Activated CD4-positive, alpha-beta T cell treated with anti-CD3 and anti-CD28 coated beads, Interleukin-10, Interleukin-2, amounts not matched to agents 100 ng/mL and 50 ng/mL, durations not matched to agents 16 hours and 8 hours (primary cell): ENCODE results near the gene AKR1C4.
A peak's percentile ranks its signal among the peaks of the same experiment; 100 is the strongest.
"Not testable (repeated sequence)": the region's sequence is repeated elsewhere in the genome, so short reads cannot be mapped to it uniquely, and the experiment has no call there.

Experiments used
- DNase-seq: peaks from one replicate; pipeline ENCODE4 v3.0.0-alpha.2; 2020

Gene AKR1C4

DNA sequence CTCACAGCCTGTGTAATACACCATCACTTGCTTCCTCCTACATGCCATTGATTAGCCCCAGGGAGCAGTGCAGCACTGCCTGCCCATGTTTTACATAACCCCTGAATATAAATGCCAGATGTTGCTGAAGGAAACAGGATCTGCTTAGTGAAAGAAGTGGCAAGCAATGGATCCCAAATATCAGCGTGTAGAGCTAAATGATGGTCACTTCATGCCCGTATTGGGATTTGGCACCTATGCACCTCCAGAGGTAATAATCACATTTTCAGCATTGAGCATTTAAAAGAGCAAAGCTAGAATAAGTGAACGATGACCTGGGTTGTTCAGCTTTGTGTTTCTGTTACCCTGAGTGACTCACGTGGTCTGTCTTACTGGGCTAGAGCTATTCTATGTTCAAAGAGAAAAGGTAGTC, at the start of gene AKR1C4:
Gene AKR1C4 (plus strand): TSS at position 136 of the 412 bp plus-strand sequence. CDS start 31 bp downstream, at position 167.
- DNase-seq, result no peak

DNA sequence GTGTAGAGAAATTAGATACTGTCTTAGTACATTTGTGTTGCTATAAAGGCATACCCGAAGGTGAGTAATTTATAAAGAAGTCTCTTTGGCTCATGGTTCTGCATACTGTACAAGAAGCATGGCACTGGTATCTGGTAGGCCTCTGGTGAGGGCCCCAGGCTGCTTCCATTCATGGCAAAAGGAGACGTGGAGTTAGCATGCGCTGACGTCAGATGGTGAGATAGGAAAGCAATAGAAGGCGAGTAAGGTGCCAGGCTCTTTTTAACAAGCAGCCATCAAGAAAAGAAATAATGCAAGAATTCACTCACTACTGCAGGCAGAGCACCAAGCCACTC, 49.8 kb upstream of the AKR1C4 start:
- no peak for DNase-seq

DNA sequence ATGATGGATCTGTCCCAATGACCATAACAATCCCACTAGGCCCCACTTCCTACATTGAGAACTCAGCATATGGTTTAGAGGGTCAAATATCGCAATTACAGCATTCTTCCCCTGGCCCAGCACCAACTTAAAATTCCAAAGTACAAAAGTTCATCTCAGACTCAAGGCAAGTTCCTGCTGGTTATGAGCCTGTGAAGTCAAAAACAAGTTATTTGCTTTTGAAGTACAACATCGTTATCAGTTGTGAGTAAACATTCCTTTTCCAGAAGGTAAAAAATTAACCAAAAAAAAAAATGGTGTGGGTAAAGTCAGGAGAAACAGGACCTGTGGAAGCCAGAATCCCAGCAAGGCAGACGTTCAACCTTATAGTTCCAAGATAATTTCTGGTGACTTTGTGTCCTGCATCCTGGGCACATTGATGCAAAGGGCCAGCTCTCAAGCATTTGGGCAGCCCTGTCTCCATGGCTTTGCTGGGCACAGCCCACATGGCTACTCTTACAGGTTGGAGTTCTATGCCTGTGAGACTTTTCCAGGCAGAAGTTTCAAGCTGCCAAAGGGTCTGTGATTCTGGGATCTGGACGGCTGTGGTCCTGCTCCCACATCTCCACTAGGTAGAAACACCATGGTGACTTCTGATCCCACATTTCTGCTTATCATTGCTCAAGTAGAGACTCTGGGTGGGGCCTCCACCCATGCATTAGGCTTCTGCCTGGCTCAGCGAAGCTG, 49.2 kb upstream of the AKR1C4 start:
- DNase-seq, result no peak

DNA sequence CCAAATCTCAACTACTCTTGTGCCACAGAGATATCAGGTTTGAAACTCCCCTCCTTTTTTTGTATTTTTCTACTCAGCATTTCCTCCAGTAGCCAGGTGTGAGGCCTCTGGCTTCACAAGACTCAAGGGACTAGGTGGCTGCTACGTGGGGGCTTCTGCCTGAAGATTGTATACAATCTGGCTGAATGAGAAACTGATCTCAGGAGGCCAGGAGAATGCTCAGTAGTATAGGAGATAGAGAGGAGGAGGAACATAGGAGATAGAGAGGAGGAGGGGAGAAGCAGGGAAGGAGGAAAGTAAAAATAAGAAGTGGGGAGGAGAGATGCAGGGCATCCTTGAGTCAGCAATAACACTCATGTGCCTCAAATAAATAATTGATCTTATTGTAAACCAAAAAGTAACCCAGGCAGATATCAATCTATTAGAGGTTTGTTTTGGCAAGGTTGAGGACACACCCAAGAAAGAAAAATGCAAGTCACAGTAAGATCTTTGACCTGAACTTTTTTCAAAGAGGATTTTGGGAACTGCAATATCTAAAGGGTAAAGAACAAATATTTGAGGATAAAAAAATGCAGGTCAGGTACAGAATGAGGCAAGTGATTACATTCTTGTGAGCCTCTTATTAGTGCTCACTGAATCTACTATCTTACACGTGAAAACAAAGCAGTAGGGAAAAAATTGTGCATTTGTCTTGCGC, 48.5 kb upstream of the AKR1C4 start:
- DNase-seq, result no peak

DNA sequence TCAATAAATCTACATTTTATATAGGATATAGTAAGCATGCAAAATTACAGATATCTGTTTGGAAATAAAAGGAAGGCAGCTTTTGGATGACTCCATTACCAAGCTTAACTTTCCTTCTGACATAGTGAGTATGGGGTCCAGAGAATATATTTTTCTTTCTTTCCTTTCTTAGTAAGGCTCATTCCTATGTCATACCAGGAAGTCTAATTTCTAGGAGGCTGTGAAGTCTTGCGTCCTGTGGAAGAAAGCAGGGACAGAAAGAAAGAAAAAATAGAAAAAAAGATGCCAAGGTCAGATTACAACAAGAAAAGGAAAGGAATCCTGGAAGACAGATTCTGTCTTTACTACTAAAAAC, 48.0 kb upstream of the AKR1C4 start:
- DNase-seq, result no peak

DNA sequence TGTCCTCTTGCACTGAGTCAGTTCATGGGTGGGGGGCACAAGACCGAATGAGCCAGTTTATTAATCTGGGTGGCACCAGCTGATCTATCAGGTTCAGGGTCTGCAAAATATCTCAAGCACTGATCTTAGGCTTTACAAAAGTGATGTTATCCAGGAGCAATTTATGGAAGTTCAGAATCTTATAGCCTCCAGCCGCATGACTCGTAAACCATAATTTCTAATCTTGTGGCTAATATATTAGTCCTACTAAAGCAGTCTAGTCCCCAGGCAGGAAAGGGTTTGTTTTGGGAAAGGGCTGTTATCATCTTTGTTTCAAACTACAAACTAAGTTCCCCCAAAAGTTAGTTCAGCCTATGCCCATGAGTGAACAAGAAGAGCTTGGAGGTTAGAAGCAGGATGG, 45.6 kb upstream of the AKR1C4 start:
- DNase-seq, result no peak

DNA sequence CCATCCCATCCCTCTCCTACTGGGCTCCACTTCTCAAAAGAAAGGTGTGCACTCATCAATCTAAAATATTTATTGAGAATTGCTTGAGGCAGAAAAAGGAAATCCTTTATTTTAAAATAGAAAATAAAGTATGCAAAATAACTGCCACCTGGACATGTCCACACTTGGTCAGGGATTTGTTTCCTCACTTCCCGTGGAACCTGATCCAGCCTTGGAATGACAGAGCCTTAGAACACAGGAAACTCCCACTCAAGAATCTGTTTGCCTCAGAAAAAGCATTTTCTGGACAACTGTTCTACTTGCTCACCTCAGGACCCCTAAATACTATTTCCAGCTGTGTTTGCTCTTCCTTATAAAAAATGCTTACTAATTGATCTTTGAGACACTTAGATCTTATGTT, 40.7 kb upstream of the AKR1C4 start:
- no peak for DNase-seq

DNA sequence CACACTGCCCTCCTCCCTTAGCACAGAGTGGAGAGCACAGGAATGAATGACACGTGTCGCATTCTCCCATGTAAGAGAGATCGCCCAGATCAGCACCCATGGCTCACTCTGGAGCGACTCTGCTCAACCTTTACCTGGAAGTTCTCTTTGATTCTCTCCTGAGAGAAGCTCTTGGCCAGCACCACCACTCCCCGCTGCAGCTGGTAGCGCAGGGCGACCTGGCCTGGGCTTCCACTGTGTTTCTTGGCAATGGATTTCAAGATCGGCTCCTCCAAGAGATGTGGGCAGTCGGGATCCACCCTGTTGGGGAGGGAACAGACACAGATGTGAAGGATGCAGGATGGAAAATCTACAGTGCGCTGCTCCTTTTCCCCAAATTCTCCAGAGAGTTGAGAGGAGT, 39.1 kb upstream of the AKR1C4 start:
- no peak for DNase-seq

DNA sequence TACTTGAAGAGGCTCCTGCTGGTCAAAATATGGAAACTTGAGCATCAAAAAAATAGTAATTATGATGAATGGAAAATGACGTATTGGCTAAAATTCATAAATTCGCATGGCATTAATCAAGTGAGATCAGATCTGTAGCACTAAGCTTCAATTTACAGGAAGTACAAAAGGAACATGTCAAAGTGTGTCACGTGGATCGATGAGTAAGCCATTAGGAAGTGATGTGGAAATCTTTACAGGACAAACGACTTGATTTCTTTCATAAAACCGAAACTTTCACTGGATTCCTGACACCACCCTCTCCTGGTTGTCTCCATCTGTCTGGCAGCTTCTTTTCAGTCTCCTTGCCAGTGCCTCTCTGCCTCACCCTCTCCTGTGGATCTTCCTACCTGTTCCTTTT, 37.5 kb upstream of the AKR1C4 start:
- no peak for DNase-seq

DNA sequence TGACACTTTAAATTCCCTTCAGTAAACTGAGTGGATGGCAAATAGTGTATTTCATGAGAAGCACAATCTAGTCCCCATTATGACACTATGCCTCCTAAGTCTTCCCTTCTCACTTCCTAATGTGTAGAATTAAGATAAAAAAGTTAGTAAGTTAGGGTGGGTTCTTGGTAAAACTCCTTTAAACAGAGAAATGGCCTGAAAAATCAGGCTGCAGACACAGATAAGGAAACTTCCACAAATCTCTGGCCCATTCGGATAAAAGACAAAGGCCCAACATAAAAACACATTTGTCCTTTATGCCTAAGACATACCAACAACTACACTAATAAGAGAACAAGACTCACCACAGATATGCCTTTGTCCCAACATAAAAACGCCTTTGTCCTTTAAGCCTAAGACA, 33.1 kb upstream of the AKR1C4 start:
- DNase-seq, result no peak

DNA sequence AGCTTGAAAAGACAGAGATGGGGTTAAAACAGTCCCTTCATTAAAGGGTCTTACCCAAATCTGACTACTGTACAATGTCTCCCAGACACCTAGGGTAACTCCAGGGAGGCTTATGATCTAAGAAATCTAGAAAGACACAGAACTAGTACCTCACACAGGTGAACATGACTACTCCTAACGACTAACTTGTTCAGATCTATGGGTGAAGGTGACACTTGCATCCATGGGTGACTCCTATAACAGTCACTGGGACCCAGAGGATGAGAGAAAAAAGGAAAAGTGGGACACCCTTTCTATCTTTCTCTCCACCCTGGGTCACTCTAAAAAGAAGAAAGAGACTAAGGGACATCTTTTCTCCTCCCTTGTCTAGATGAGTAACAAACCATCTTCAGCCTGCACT, 30.9 kb upstream of the AKR1C4 start:
- no peak for DNase-seq

DNA sequence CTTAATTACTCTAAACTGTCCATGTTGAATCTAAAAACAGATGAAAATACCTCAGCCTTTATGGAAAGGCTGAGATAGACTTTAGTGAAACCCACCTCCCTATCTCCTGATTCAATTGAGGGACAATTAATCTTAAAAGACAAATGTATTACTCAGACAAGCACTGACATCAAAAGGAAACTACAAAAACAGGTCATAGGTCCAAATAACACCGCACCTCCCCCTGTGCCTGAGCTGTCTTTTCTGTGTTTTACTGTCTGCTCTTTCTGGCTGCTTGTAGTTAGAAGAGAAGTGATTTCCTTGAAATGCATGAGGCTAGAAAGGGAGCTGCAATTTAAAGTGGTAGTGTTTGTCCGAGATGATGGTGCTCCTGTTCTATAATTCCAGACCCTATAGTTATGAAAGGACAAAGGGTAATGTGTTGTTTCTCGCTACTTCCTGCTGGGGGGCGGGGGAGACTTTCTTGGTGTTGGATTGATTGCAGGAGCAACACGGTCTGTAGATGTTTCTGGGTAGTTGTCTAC, 27.7 kb upstream of the AKR1C4 start:
- DNase-seq, result peak; percentile 86

DNA sequence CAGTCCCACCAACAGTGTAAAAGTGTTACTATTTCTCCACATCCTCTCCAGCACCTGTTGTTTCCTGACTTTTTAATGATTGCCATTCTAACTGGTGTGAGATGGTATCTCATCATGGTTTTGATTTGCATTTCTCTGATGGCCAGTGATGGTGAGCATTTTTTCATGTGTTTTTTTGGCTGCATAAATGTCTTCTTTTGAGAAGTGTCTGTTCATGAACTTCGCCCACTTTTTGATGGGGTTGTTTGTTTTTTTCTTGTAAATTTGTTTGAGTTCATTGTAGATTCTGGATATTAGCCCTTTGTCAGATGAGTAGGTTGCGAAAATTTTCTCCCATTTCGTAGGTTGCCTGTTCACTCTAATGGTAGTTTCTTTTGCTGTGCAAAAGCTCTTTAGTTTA, 21.1 kb upstream of the AKR1C4 start:
- not testable (repeated sequence) for DNase-seq

DNA sequence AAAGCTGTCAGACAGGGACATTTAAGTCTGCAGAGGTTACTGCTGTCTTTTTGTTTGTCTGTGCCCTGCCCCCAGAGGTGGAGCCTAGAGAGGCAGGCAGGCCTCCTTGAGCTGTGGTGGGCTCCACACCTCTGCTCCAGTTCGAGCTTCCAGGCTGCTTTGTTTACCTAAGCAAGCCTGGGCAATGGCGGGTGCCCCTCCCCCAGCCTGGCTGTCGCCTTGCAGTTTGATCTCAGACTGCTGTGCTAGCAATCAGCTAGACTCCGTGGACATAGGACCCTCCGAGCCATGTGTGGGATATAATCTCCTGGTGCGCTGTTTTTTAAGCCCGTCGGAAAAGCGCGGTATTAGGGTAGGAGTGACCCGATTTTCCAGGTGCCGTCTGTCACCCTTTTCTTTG, 16.1 kb upstream of the AKR1C4 start:
- DNase-seq, result not testable (repeated sequence)

DNA sequence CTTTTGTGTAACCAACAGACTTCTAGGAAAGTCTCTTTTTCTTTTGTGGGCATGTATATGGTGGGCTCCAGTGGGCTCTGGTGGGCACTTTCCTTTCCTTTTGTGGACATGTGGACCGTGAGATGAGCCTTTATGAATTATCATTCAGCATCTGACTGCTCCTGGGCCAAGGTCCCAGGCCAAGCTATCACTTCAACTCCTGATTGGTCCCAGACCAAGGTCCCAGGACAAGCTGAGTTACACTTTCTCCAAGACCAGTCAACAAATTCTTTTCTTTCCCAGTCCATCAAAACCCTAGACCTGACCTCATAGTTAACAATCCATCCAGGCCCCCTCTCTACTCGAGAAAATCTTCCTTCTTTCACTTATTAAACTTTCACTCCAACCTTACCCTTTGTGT, 12.7 kb upstream of the AKR1C4 start:
- DNase-seq, result no peak

DNA sequence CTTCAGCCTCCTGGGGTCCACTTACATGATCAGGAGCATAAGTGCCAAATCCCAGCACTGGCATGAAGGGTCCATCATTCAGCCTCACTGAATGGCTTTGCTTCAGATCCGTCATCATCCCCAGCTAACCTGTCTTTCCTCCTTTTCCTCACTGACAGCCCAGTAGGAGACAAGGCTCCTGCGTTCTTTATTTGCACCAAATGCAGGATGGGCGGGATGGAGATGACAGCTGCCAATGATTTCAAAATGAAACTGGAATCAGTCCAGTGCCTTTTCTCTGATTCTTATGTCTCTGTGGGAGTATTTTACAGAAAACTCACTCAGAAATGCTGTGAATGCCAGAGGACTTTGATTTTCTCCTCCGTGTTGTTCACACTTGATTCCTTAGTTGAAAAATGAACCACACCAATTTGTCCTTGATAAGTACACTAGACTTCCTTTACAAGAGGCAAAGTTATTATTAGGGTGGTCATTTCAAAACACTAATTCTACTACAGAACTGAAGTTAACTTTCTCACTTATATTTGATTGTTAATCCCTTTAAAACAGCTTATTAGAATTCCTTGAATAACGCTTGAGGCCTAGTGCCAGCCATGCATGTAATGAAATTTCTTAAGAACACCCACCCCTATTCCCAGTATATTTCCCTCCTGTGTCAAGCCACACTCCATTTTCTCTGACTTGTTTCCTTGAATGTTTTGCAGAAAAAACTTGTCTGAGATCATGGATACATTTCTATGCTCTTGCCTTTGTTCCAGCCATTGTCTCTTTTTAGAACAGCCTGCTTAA, 11.5 kb upstream of the AKR1C4 start, which contains the start of gene AKR1C8:
Gene AKR1C8 (minus strand): TSS at position 164 of the 789 bp plus-strand sequence. CDS start 46 bp downstream, at position 118.
- DNase-seq, result no peak

DNA sequence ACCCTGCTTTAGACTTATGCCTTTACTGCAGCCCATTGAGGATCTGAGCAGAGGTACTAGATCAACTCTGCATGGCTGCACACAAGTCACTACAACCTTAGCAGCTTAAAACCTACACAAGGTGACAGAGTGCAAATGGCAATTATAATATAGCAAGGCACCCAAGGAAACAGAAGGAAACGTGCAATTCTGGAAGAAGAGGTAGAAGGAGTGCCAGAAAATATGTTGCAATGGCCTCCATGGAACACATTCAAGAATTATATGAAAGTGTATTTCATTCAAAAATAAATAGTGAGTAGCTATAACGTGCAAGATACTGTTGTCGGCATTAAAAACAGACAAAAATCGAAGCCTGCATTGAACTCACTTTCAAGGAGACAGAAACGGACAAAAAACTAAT, 8.8 kb upstream of the AKR1C4 start:
- no peak for DNase-seq

DNA sequence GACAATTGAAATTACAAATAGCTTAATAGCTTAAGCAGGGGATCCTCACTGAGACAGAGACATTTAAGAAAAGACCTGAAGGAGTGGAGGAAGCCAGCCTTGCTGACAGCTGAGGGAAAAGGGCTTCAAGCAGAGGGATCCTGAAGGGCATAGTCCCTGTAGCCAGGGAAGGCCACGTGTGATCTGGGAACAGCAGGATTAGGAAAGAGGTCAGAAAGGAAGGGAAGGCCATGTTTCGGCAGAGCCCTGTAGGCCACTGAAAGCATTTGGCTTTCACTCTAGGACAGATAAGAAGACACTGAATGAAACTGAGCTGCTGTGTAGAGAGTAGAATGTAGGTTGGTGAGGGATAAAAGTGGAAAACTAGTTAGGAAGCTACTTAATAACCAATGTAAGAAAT, 8.3 kb upstream of the AKR1C4 start:
- no peak for DNase-seq

DNA sequence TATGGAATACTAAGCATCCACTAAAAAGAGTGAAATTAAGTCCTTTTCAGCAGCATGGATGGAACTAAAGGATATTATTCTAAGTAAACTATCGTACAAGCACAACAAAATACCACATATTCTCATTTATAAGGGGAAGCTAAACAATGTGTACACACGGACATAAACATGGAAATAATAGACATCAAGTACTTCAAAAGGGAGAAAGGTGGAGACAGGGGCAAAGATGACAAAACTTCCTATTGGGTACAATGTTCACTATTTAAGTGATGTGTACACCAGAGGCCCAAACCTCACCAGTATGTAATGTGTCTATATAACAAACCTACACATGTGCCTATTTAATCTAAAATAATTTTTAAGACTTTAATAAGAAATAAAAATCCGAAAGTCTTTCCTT, 2.2 kb upstream of the AKR1C4 start:
- DNase-seq, result no peak

DNA sequence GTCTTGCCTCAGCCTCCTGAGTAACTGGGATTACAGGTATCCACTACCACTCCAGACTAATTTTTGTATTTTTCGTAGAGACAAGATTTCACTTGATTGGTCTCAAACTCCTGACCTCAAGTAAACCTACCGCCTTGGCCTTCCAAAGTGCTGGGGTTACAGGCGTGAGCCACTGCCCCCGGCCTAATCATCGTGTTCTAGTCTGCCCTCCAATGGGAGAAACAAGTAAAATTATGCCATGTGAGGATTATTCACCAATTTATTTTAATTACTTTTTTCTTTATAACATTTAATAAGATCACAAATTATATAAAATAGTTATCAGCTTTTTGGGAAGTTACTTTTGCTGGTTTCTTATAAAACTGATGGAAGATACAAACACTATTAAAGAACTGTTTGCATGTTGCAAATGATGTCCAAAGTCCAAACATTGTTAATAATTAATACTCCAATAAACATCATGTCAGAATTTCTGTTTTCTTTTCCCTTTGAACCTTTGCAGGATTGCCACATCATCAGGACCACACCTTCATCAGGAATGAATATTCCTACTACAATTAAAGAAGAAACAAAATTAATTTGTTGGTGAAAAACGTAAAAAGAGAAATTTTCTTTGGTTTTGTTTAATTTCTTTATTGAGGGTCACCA, 786 bp upstream of the AKR1C4 start:
- no peak for DNase-seq

DNA sequence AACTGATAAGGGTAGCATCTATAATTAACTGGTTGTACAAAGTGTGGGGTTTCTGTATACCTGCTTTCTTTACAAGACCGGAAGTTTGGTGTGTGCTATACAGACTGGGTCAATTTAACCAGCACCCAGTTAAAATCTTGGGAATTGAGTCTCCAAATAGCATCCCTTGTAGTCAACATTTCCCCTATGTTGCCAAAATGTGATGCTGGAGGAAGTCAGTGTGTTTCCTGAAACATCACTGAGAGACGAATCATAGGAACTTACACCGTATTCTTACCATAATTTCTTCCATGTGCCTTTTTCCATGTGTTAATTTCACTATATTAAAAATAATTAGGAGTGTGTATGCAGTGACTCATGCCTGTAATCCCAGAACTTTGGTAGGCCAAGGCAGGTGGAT, 1.7 kb downstream of the AKR1C4 start:
- no peak for DNase-seq

DNA sequence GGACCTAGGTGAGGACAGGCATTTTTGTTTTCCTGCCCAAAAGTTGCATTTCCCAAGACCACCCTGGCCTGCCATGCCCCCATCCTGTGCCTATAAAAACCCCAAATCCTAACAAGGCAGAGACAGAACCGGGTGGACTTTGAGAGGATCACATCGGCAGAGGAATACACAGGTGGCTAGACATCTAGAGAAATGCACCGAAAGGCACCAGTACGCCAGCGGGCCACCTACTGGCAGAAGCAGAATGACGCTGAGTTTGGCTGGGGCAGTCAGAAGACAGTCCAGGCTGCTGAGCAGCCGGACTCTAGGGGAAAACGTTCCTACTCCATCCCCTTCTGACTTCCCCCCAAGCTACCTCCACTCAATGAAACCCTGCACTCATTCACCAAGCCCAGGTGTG, 2.8 kb downstream of the AKR1C4 start:
- no peak for DNase-seq

DNA sequence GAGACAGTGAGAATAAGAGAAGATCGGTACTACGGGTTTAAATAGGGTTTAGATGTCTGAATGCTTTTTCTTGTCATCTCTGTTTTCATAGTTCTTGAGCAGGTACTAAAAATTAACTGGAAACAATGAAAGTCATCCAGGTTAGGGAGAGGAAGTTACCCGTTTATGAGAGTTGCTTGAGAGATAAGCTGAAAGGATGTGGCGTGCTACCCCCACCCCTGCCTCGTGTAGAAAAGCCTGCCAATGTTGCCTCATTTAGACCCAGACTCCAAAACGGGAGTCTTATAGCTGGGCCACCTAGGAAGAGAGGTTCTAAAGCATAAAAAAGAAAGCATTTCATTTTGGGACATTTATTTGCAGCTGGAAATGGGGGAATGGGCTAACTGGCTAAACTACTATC, 10.2 kb downstream of the AKR1C4 start:
- DNase-seq, result no peak
